HepG2 (cell line): ENCODE results near the gene ELL. TPM values are rescaled to one million over a fixed set of nuclear protein-coding genes. Genes with fewer than 3 reads are reported as not detected.

Experiments used
- AGO2 ChIP-seq: fragments of 200-400 bp; formaldehyde crosslinking; optimal IDR thresholded peaks from 2 replicates; pipeline ENCODE3; 2017; ENCODE audit warnings: mild to moderate bottlenecking, low read depth, low read length, moderate library complexity
- ATRX ChIP-seq: sonication (generic); formaldehyde crosslinking; IDR thresholded peaks from 2 replicates; pipeline ENCODE4 v1.4.0; 2020; ENCODE audit warnings: missing genetic modification reagents, borderline replicate concordance
- MXI1 ChIP-seq: IDR thresholded peaks from 3 replicates; pipeline ENCODE4 v1.6.1; 2012; ENCODE audit warnings: low read depth, low read length, inconsistent platforms, borderline replicate concordance
- NCOA5 ChIP-seq: sonication (generic); formaldehyde crosslinking; IDR thresholded peaks from 2 replicates; pipeline ENCODE4 v1.4.0; 2020; ENCODE audit warnings: missing genetic modification reagents
- RELA ChIP-seq: sonication (generic); formaldehyde crosslinking; IDR thresholded peaks from 2 replicates; pipeline ENCODE4 v1.4.0; 2020; ENCODE audit warnings: missing genetic modification reagents
- SIN3A ChIP-seq: IDR thresholded peaks from 2 replicates; pipeline ENCODE4 v1.6.1; 2011; ENCODE audit warnings: low read depth, mild to moderate bottlenecking, control low read depth, low read length, borderline replicate concordance
- ZBTB3 ChIP-seq: sonication (generic); formaldehyde crosslinking; IDR thresholded peaks from 2 replicates; pipeline ENCODE4 v1.4.0; 2020; ENCODE audit warnings: low read depth, mild to moderate bottlenecking, moderate library complexity, missing genetic modification reagents, borderline replicate concordance
- ZC3H13 ChIP-seq: sonication (generic); formaldehyde crosslinking; IDR thresholded peaks from 2 replicates; pipeline ENCODE4 v1.8.1; 2023; ENCODE audit warnings: mild to moderate bottlenecking, missing genetic modification reagents, moderate library complexity
- ZNF263 ChIP-seq: sonication (generic); formaldehyde crosslinking; IDR thresholded peaks from 2 replicates; pipeline ENCODE4 v1.4.0; 2020; ENCODE audit warnings: missing genetic modification reagents
- ZNF629 ChIP-seq: sonication (generic); formaldehyde crosslinking; conservative IDR thresholded peaks from 2 replicates; pipeline ENCODE4 v1.5.0; 2020; ENCODE audit warnings: missing genetic modification reagents
- ZNF737 ChIP-seq: sonication (generic); formaldehyde crosslinking; IDR thresholded peaks from 2 replicates; pipeline ENCODE4 v1.5.0; 2020; ENCODE audit warnings: missing genetic modification reagents, mild to moderate bottlenecking, borderline replicate concordance
- ZNF891 ChIP-seq: sonication (generic); formaldehyde crosslinking; IDR thresholded peaks from 2 replicates; pipeline ENCODE4 v1.5.0; 2020; ENCODE audit warnings: mild to moderate bottlenecking, missing genetic modification reagents
- ZSCAN25 ChIP-seq: sonication (generic); formaldehyde crosslinking; IDR thresholded peaks from 2 replicates; pipeline ENCODE4 v1.8.0; 2022; ENCODE audit warnings: mild to moderate bottlenecking, missing genetic modification reagents
- polyA plus RNA-seq, 8 experiments: library from polyadenylated mRNA; depleted of rRNA in 3 of 8; stranded (reverse) in 7 of 8; unstranded in 1 of 8; fragments of >200 nt; fragmentation: Illumina TruSeq in 4 of 8; extraction: Trizol in 4 of 8; gene quantifications; 2 replicates each; pipeline versions ENCODE4 v1.2.1 to v1.2.3, GENCODE V29; 2011 to 2016; ENCODE audit warnings: low read depth in 4 of 8, missing spikeins in 1 of 8, mixed read lengths in 1 of 8; ENCODE audit not compliant: insufficient read depth in 1 of 8
- total RNA-seq, 5 experiments: library from RNA; depleted of rRNA; stranded (reverse); fragments of >200 nt; fragmentation: Illumina TruSeq; extraction: Trizol; gene quantifications; 2 replicates each; pipeline ENCODE4 v1.2.3, GENCODE V29; 2016; ENCODE audit warnings: low read depth in 1 of 5
- TF ChIP-seq, protein P1 (sequence below), 2 experiments: IDR thresholded peaks; 2 replicates each; pipeline ENCODE4 v1.6.1; 2011 to 2012; ENCODE audit warnings: low read length in 2 of 2, borderline replicate concordance in 1 of 2, low read depth in 1 of 2, mild to moderate bottlenecking in 1 of 2, moderate library complexity in 1 of 2
- TF ChIP-seq, protein P2 (sequence below): sonication (generic); formaldehyde crosslinking; IDR thresholded peaks from 2 replicates; pipeline ENCODE4 v1.5.0; 2020; ENCODE audit warnings: missing genetic modification reagents, mild to moderate bottlenecking, borderline replicate concordance
- TF ChIP-seq, protein P3 (sequence below): sonication (generic); formaldehyde crosslinking; IDR thresholded peaks from 2 replicates; pipeline ENCODE4 v1.4.0; 2020; ENCODE audit warnings: missing genetic modification reagents
- TF ChIP-seq, protein P4 (sequence below): sonication (generic); formaldehyde crosslinking; IDR thresholded peaks from 2 replicates; pipeline ENCODE4 v1.4.0; 2020; ENCODE audit warnings: mild to moderate bottlenecking, missing genetic modification reagents
- TF ChIP-seq, protein P5 (sequence below): sonication (generic); formaldehyde crosslinking; IDR thresholded peaks from 2 replicates; pipeline ENCODE4 v1.4.0; 2020; ENCODE audit warnings: mild to moderate bottlenecking, missing genetic modification reagents

Gene ELL
- total and polyA plus RNA-seq, 2 of the 13 experiments (the other 11 are each of a cell fraction or from before 2014, with no cell fraction given), result 3.7 to 5.4 TPM

DNA sequence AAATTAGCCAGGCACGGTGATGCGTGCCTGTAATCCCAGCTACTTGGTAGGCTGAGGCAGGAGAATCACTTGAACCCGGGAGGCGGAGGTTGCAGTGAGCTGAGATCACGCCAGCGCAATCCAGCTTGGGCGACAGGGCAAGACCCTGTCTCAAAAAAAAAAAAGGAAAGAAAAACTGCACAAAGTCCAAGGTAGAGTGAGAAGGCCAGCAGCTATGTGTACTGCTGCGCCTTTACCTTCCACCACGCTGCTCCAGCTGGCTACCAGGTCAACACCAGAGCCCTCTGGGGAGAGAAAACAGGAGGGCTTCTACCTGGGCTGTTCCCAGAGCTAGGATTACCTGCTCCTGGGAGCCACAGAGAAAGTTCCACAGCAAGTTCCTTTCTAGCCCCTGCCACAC is 3.2 kb downstream of the ELL start (continued):
- TF ChIP-seq, protein P1, sequence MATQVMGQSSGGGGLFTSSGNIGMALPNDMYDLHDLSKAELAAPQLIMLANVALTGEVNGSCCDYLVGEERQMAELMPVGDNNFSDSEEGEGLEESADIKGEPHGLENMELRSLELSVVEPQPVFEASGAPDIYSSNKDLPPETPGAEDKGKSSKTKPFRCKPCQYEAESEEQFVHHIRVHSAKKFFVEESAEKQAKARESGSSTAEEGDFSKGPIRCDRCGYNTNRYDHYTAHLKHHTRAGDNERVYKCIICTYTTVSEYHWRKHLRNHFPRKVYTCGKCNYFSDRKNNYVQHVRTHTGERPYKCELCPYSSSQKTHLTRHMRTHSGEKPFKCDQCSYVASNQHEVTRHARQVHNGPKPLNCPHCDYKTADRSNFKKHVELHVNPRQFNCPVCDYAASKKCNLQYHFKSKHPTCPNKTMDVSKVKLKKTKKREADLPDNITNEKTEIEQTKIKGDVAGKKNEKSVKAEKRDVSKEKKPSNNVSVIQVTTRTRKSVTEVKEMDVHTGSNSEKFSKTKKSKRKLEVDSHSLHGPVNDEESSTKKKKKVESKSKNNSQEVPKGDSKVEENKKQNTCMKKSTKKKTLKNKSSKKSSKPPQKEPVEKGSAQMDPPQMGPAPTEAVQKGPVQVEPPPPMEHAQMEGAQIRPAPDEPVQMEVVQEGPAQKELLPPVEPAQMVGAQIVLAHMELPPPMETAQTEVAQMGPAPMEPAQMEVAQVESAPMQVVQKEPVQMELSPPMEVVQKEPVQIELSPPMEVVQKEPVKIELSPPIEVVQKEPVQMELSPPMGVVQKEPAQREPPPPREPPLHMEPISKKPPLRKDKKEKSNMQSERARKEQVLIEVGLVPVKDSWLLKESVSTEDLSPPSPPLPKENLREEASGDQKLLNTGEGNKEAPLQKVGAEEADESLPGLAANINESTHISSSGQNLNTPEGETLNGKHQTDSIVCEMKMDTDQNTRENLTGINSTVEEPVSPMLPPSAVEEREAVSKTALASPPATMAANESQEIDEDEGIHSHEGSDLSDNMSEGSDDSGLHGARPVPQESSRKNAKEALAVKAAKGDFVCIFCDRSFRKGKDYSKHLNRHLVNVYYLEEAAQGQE (IDR thresholded peaks at IDR 0.05; ENCODE audit: borderline replicate concordance in 1 of 2, low read depth in 1 of 2, low read length in 2 of 2), result peak in 1 of 2 experiments; percentile 32; a peak in 1 of 4 replicates
- TF ChIP-seq ZSCAN25 (peak; percentile 26; the same call in 1 of the 2 replicates), ZNF737 (CRISPR knock-in tag) (no peak), MXI1 (peak; percentile 21; the same call in 1 of the 3 replicates), NCOA5 (no peak), ZNF263 (0 out of 2 replicates have a peak, but pooled peaks have one; percentile 41), ZNF629 (CRISPR knock-in tag) (peak; percentile 41; the same call in 1 of the 2 replicates), ZNF891 (CRISPR knock-in tag) (no peak), RELA (CRISPR knock-in tag) (no peak), ZBTB3 (CRISPR knock-in tag) (no peak), AGO2 (no peak), SIN3A (peak; percentile 47; the same call in 1 of the 2 replicates), ZC3H13 (no peak), ATRX (CRISPR knock-in tag) (no peak)
- TF ChIP-seq, protein P2, sequence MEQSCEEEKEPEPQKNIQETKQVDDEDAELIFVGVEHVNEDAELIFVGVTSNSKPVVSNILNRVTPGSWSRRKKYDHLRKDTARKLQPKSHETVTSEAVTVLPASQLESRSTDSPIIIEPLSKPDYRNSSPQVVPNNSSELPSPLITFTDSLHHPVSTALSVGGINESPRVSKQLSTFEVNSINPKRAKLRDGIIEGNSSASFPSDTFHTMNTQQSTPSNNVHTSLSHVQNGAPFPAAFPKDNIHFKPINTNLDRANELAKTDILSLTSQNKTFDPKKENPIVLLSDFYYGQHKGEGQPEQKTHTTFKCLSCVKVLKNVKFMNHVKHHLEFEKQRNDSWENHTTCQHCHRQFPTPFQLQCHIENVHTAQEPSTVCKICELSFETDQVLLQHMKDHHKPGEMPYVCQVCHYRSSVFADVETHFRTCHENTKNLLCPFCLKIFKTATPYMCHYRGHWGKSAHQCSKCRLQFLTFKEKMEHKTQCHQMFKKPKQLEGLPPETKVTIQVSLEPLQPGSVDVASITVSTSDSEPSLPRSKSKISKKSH (CRISPR knock-in tag), result no peak
- TF ChIP-seq, protein P3, sequence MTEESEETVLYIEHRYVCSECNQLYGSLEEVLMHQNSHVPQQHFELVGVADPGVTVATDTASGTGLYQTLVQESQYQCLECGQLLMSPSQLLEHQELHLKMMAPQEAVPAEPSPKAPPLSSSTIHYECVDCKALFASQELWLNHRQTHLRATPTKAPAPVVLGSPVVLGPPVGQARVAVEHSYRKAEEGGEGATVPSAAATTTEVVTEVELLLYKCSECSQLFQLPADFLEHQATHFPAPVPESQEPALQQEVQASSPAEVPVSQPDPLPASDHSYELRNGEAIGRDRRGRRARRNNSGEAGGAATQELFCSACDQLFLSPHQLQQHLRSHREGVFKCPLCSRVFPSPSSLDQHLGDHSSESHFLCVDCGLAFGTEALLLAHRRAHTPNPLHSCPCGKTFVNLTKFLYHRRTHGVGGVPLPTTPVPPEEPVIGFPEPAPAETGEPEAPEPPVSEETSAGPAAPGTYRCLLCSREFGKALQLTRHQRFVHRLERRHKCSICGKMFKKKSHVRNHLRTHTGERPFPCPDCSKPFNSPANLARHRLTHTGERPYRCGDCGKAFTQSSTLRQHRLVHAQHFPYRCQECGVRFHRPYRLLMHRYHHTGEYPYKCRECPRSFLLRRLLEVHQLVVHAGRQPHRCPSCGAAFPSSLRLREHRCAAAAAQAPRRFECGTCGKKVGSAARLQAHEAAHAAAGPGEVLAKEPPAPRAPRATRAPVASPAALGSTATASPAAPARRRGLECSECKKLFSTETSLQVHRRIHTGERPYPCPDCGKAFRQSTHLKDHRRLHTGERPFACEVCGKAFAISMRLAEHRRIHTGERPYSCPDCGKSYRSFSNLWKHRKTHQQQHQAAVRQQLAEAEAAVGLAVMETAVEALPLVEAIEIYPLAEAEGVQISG, result peak; percentile 61
- TF ChIP-seq, protein P4, sequence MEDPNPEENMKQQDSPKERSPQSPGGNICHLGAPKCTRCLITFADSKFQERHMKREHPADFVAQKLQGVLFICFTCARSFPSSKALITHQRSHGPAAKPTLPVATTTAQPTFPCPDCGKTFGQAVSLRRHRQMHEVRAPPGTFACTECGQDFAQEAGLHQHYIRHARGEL (CRISPR knock-in tag), result no peak
- TF ChIP-seq, protein P5, sequence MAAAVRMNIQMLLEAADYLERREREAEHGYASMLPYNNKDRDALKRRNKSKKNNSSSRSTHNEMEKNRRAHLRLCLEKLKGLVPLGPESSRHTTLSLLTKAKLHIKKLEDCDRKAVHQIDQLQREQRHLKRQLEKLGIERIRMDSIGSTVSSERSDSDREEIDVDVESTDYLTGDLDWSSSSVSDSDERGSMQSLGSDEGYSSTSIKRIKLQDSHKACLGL (CRISPR knock-in tag), result no peak
